ENCODE results near the gene TPM1.
A peak's percentile ranks its signal among the peaks of the same experiment; 100 is the strongest.

Gene TPM1

GRCh38 chr15:63018639-63019038 lies 23.9 kb upstream of the TPM1 start:
- no peak for DNase-seq

- DNase-seq, result peak; percentile 29
These were observed 22.9 kb upstream of the TPM1 start for GRCh38 chr15:63019511-63020109.

GRCh38 chr15:63020128-63020527 lies 22.4 kb upstream of the TPM1 start:
- no peak for DNase-seq

DNA sequence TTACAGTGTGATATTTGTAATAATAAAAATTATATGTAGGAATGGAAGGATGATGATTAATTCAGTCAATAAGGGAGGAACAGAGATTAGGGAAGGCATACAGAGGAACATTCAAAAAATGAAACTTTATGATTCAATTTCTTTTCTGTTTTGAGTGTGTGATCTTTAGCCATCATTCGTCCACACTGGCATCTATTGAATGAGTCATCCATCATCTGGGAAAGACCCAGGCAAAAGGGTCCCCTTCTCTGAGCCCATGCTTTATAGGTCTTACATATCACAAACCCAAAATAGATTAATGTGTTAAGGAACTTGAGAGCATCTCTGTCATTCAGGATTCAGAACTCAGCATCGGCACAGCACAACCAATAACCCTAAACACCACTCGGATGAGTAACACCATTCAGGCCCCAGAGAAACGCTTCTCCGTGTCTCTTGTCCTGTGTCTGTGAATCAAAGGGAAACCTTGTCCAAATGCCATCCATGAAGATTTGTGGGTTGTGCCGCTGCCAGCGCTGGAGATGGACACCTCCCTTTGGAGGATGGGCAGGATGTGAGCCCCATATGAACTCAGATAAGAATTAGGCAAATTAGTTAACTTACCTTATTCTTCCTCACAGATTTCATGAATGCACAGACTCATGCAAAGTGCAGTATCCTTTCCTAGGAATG lies 21.7 kb upstream of the TPM1 start:
- DNase-seq, result no peak

DNA sequence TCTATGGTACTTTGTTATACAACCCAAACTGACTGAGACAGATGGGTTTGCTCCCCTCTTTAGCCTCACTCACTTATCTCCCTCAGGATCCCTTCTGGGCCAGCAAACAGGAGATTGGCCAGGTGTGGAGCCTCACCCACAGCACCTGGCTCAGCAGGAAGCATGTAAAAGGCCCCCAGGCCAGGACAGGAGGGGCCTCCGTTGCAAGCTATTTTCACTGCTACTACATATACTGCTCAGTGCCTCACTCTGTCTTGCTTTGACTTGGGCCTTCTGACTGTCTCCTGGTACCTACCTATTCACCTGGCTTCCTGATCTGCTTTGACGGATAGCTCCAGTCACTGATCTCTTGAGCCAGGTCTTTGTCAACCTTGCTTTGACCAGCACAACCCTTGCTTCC lies 20.4 kb upstream of the TPM1 start:
- DNase-seq, result no peak

- no peak for DNase-seq
These were observed 19.9 kb upstream of the TPM1 start for GRCh38 chr15:63022663-63023062.

- no peak for DNase-seq
These were observed 19.1 kb upstream of the TPM1 start for GRCh38 chr15:63023351-63023945.

GRCh38 chr15:63025460-63025859 lies 17.1 kb upstream of the TPM1 start:
- no peak for DNase-seq

DNA sequence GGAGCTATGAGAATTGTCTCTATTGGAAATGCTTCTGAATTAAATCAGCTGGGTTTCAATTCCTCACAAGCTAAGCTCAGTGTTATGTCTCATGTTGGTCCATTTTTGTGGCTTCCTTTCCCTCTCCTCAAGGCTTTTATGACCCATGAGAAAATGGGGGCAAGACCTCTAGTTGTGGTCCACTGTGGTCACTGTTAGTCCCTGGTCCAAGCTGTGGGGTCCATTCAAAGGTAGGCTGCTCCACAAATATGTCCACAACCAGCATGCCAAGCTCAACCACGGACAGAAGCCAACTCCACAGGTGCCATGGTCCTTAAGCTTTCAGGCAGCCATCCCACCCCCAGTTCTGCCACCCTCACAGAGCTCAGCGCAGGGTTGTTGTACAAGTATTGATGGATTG lies 14.9 kb upstream of the TPM1 start:
- no peak for DNase-seq

DNA sequence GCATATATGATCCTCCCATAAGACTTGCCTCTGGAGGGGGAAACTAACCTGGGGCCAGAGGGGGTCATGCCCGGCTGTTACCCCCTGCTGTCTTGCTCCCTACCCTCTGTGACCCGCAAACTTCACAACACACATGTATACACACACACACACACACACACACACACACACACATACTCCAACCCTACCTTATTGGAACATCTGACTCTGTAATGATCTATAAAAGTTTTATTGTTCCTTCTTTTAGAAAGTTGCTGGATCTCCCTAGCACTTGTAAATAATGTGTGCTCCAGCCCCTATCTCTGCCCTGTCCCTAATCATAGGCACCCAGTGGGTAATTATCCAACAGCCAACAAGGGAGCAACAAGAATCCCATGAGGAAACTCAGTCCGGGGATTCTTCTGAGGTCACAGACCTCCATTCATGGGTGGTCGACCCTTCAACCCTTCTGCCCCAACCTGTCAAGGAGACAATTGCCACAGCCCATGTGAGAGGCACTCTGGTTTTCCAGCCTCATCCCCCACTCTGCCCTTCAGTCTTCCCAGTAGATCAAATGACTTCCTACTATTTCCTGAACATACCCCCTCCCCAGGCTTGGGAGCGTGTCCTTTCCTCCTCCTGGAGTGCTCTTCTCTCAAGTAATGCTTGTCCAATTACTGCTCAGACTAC lies 14.0 kb upstream of the TPM1 start:
- no peak for DNase-seq

DNA sequence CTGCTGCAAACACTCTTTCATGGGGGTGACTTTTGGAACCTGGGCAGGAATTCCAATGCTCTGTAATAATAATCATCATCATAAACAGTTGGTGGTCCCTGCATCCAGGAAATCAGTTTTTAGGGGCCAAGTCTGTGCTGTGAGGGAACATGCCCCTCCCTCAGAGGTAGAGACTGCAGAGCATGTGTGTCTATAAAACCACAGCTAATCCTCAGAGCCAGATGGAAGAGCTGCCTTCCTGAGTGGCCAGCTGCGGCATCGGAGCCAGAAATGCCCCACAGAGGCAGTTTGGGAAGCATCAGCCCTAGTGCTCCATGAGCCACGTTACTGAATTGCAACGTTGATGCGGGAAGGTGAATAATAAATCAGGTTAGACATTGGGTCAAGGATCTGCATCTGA lies 12.9 kb upstream of the TPM1 start:
- no peak for DNase-seq

DNA sequence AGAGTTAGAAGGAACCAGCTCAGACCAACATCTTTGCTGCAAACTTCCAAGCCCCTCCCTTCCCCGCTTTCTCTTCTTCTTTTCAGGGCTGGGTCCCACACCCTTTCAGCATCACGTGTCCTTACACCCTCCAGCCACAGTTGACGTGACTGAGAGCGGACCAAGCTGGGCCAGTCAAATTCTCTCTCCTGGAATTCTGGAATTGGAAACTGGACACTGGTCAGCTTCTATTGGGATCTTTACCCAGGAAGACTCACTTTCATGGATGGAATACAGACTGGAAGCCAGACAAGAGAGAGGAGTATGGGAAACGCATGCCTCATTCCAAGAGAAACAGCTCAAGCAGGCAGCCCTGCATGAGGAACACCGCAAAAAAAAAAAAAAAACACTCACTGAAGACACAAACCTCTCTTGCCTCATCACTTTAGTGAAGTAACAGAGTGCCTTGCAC lies 12.4 kb upstream of the TPM1 start:
- DNase-seq, result no peak

DNA sequence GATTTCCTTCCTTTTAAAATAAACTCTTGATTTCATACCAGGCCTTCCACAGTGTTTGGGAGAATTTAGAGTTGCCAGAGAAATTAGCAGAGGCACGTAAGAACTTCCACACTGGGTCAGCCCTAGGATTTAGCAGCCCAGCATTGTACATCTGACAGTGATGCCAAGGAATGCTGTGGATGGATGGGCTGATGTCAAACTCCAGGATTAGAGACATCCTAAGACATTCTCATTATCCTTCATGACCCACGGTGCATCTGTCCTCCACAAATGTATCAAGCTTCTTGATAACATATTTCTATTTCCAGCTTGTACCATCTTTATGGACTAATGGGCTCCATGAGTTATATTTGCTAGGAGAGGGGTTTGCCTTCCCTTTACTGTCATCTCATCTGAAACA lies 8.0 kb upstream of the TPM1 start:
- no peak for DNase-seq

DNA sequence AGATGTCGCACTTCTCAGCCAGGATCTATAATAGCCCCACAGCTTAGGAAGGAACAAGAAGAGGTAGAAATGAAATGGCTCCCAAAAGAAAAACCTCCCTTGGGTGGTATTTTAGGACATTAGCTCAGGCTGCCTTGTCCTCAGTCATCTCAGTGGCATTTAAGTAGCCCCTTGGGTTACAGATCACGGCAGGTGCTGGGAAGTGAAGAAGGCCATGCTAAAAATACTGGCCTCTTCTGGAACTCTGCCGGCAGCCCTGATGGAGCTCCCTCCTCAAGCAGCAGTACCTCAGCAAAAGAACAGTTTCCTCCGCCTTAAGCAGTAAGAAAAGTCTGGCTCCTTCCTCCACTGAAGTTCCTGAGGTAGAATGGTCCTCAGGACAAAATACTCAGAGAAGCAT lies 7.3 kb upstream of the TPM1 start:
- peak; percentile 7 for DNase-seq

DNA sequence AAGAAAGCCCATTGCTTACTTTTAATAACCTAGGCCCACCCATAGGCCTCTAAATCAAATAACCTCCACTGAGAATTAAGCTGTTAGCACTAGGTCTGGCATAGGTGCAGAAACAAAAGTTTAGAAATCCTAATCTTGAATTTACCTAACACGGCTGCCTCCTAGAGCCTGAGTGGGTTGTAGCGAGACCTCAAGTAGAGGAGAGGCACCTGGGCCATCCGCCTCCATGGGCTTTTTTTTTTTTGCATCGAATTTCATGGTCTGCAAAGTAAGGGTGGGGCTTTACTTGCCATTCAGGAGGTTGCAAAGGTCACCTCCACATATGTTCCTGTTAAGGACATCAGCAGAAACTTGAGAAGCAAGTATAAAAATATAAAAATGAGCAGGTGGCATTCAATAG lies 6.6 kb upstream of the TPM1 start:
- DNase-seq, result no peak

GRCh38 chr15:63037976-63038720 lies 4.4 kb upstream of the TPM1 start:
- no peak for DNase-seq

- no peak for DNase-seq
These were observed 3.4 kb upstream of the TPM1 start for GRCh38 chr15:63038926-63039673.

GRCh38 chr15:63039811-63040210 lies 2.7 kb upstream of the TPM1 start:
- no peak for DNase-seq

GRCh38 chr15:63040509-63040908 lies 2.0 kb upstream of the TPM1 start:
- DNase-seq, result no peak

DNA sequence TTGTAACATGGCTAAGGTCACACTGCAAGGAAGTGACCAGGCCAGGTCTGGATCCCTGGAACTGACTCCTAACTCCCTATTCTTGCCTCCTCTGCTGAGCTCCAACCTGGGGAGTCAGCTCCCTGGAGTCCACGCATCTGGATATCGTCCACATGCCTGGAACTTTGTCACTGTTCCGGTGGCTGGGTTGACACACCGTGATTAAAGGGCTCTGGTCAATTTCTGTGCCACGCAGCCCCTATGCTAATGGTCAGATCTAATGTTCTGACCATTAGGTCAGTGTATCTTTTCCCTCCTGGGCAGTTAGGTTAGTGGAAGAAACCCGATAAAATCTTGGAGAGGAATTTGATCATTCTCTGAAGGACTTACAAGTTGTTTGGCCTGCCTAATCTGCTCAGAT lies 1.6 kb upstream of the TPM1 start:
- no peak for DNase-seq

DNA sequence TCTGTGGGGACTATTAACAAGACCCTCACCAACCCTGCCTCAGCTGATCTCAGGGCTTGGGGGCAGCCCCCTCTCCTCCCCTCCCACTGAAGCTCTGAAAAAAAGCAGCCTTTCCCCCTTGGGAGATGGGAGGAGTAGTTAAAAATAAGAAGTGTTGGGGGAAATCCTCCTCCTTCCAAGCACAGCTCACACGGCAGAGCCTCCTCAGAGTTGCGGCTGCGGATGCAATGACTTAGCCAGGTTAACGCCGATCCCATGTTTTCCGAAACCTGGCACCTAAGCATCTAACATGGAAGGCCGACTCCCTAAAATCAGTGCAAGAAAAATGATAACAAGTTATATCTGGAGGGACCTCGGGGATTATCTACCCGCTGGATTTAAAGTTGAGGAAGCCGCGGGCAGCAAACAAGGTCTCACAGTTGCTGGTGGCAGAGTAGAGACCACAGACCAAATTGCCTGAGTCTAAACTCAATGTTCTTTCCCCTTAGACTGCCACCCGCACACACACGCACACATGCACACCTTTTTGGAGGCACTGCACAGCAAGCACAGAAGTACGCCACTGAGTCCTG lies 1.1 kb upstream of the TPM1 start:
- no peak for DNase-seq

DNA sequence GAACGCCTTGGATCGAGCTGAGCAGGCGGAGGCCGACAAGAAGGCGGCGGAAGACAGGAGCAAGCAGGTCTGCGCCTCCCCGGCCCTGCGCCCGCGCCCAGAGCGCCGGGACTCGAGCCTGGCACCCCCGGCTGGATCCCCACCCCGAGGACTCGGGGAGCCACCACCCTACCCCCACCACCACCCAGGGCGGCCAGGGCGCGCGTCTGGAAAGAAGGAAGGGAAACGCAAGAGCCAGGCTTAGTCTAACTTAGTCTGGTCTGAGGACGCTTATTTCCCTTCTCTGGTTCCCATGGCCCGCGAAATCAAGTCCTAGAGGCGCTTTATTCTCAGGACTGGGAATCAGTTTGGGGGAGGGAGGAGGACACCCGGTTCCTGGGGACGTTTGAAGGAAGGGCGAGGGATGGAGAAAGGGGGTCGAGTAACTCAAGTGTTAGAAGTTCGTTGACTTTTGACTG lies 359 bp downstream of the TPM1 start:
- DNase-seq, result no peak
